GM12878 (cell line): Measurements from ENCODE around the gene SUPT6H. TPM values are rescaled to one million over a fixed set of nuclear protein-coding genes. Genes with fewer than 3 reads are reported as not detected.
A peak's percentile ranks its signal among the peaks of the same experiment; 100 is the strongest.

ENCODE experiments used
- BACH1 ChIP-seq: fragments of 450-650 bp; IDR thresholded peaks from 2 replicates; pipeline ENCODE4 v1.6.1; 2017; ENCODE audit warnings: mild to moderate bottlenecking, borderline replicate concordance
- CBX3 ChIP-seq: fragments of 200-600 bp; sonication (generic); IDR thresholded peaks from 2 replicates; pipeline ENCODE4 v1.6.1; 2016; ENCODE audit warnings: low read depth, borderline replicate concordance
- CTCF ChIP-seq, 3 experiments: IDR thresholded peaks in 2 of 3; conservative IDR thresholded peaks in 1 of 3; 2 replicates each; pipeline ENCODE4 v1.5.1; 2011; ENCODE audit warnings: low read depth in 3 of 3, low read length in 3 of 3, mild to moderate bottlenecking in 3 of 3, control low read depth in 2 of 3, moderate library complexity in 2 of 3, inconsistent platforms in 1 of 3, mixed read lengths in 1 of 3; ENCODE audit not compliant: control insufficient read depth in 2 of 3, insufficient read depth in 1 of 3; ENCODE audit errors: extremely low read depth in 1 of 3
- EED ChIP-seq: sonication (generic); IDR thresholded peaks from 2 replicates; pipeline ENCODE4 v1.6.1; 2016; ENCODE audit warnings: antibody characterized with exemption, low read depth
- FOS ChIP-seq: IDR thresholded peaks from 3 replicates; pipeline ENCODE4 v1.6.1; 2011; ENCODE audit warnings: borderline replicate concordance; ENCODE audit not compliant: insufficient read length; ENCODE audit errors: extremely low read depth
- HSF1 ChIP-seq: fragments of 150-350 bp; IDR thresholded peaks from 2 replicates; pipeline ENCODE4 v1.6.1; 2014; ENCODE audit warnings: mild to moderate bottlenecking, low read depth, low read length
- IRF3 ChIP-seq: fragments of 450-650 bp; IDR thresholded peaks from 2 replicates; pipeline ENCODE4 v1.6.1; 2014; ENCODE audit warnings: mild to moderate bottlenecking
- KAT2A ChIP-seq: conservative IDR thresholded peaks from 2 replicates; pipeline ENCODE4 v1.6.1; 2011; ENCODE audit warnings: low read depth, low read length; ENCODE audit not compliant: control insufficient read depth
- KLF5 ChIP-seq: fragments of 450-650 bp; IDR thresholded peaks from 2 replicates; pipeline ENCODE4 v1.6.1; 2014; ENCODE audit warnings: mild to moderate bottlenecking; ENCODE audit not compliant: partially characterized antibody
- POLR2A ChIP-seq: IDR thresholded peaks from 2 replicates; pipeline ENCODE4 v1.6.1; 2011; ENCODE audit warnings: low read depth, mild to moderate bottlenecking, low read length
- POLR2AphosphoS5 ChIP-seq: IDR thresholded peaks from 2 replicates; pipeline ENCODE4 v1.6.1; 2011; ENCODE audit warnings: mild to moderate bottlenecking, low read length, inconsistent platforms
- SUPT20H ChIP-seq: IDR thresholded peaks from 2 replicates; pipeline ENCODE4 v1.6.1; 2011; ENCODE audit warnings: low read depth, mild to moderate bottlenecking, low read length, moderate library complexity, borderline replicate concordance; ENCODE audit not compliant: control insufficient read depth
- TCF12 ChIP-seq: IDR thresholded peaks from 2 replicates; pipeline ENCODE4 v1.6.1; 2011; ENCODE audit warnings: low read depth, mild to moderate bottlenecking, low read length
- polyA plus RNA-seq, 11 experiments: library from polyadenylated mRNA; depleted of rRNA in 4 of 11; unstranded in 6 of 11; stranded (reverse) in 5 of 11; fragments of >200 nt; fragmentation: Nextera tagmentation in 4 of 11; fragmentation: Illumina TruSeq in 1 of 11; extraction: Ambion mirVana in 4 of 11; extraction: Trizol in 1 of 11; gene quantifications; 1 replicate in 1 of 11; 2 replicates in 10 of 11; pipeline versions ENCODE4 v1.2.1 to v1.2.3, GENCODE V29; 2011 to 2016; ENCODE audit warnings: inconsistent platforms in 2 of 11, missing spikeins in 2 of 11, low read depth in 1 of 11
- total RNA-seq, 4 experiments: library from RNA; depleted of rRNA in 3 of 4; stranded (reverse); fragments of >200 nt in 3 of 4; fragmentation: Illumina TruSeq in 1 of 4; extraction: Trizol in 1 of 4; gene quantifications; 2 replicates each; pipeline versions ENCODE4 v1.2.1 to v1.2.3, GENCODE V29; 2013 to 2021
- TF ChIP-seq, protein P1 (sequence below): fragments of 450-650 bp; IDR thresholded peaks from 2 replicates; pipeline ENCODE4 v1.6.1; 2017; ENCODE audit warnings: mild to moderate bottlenecking, moderate library complexity
- TF ChIP-seq, protein P2 (sequence below): fragments of 450-650 bp; IDR thresholded peaks from 2 replicates; pipeline ENCODE4 v1.6.1; 2016; ENCODE audit warnings: mild to moderate bottlenecking, moderate library complexity, borderline replicate concordance

The SUPT6H gene
- total and polyA plus RNA-seq, 10 of the 15 experiments (the other 5 are each of a cell fraction or from before 2014, with no cell fraction given) = 1.7 to 58.8 (median 37.7) TPM

GRCh38 chr17:28725660-28726225 is 63.7 kb downstream of the SUPT6H start (continued):
- peak; percentile 47; the same call in 1 of the 2 replicates for TF ChIP-seq EED
- 0 out of 2 replicates have a peak, but pooled peaks have one; percentile 38 for TF ChIP-seq TCF12
- peak; percentile 56; the same call in 1 of the 2 replicates for TF ChIP-seq BACH1
- no peak for TF ChIP-seq KLF5
- peak; percentile 81 for TF ChIP-seq POLR2A
- no peak for TF ChIP-seq KAT2A
- TF ChIP-seq, protein P1, sequence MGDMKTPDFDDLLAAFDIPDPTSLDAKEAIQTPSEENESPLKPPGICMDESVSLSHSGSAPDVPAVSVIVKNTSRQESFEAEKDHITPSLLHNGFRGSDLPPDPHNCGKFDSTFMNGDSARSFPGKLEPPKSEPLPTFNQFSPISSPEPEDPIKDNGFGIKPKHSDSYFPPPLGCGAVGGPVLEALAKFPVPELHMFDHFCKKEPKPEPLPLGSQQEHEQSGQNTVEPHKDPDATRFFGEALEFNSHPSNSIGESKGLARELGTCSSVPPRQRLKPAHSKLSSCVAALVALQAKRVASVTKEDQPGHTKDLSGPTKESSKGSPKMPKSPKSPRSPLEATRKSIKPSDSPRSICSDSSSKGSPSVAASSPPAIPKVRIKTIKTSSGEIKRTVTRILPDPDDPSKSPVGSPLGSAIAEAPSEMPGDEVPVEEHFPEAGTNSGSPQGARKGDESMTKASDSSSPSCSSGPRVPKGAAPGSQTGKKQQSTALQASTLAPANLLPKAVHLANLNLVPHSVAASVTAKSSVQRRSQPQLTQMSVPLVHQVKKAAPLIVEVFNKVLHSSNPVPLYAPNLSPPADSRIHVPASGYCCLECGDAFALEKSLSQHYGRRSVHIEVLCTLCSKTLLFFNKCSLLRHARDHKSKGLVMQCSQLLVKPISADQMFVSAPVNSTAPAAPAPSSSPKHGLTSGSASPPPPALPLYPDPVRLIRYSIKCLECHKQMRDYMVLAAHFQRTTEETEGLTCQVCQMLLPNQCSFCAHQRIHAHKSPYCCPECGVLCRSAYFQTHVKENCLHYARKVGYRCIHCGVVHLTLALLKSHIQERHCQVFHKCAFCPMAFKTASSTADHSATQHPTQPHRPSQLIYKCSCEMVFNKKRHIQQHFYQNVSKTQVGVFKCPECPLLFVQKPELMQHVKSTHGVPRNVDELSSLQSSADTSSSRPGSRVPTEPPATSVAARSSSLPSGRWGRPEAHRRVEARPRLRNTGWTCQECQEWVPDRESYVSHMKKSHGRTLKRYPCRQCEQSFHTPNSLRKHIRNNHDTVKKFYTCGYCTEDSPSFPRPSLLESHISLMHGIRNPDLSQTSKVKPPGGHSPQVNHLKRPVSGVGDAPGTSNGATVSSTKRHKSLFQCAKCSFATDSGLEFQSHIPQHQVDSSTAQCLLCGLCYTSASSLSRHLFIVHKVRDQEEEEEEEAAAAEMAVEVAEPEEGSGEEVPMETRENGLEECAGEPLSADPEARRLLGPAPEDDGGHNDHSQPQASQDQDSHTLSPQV = no peak
- TF ChIP-seq FOS = no peak
- no peak for TF ChIP-seq CBX3
- TF ChIP-seq, protein P2, sequence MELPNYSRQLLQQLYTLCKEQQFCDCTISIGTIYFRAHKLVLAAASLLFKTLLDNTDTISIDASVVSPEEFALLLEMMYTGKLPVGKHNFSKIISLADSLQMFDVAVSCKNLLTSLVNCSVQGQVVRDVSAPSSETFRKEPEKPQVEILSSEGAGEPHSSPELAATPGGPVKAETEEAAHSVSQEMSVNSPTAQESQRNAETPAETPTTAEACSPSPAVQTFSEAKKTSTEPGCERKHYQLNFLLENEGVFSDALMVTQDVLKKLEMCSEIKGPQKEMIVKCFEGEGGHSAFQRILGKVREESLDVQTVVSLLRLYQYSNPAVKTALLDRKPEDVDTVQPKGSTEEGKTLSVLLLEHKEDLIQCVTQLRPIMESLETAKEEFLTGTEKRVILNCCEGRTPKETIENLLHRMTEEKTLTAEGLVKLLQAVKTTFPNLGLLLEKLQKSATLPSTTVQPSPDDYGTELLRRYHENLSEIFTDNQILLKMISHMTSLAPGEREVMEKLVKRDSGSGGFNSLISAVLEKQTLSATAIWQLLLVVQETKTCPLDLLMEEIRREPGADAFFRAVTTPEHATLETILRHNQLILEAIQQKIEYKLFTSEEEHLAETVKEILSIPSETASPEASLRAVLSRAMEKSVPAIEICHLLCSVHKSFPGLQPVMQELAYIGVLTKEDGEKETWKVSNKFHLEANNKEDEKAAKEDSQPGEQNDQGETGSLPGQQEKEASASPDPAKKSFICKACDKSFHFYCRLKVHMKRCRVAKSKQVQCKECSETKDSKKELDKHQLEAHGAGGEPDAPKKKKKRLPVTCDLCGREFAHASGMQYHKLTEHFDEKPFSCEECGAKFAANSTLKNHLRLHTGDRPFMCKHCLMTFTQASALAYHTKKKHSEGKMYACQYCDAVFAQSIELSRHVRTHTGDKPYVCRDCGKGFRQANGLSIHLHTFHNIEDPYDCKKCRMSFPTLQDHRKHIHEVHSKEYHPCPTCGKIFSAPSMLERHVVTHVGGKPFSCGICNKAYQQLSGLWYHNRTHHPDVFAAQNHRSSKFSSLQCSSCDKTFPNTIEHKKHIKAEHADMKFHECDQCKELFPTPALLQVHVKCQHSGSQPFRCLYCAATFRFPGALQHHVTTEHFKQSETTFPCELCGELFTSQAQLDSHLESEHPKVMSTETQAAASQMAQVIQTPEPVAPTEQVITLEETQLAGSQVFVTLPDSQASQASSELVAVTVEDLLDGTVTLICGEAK = no peak
- peak; percentile 12; the same call in 1 of the 2 replicates for TF ChIP-seq POLR2AphosphoS5
- no peak for TF ChIP-seq SUPT20H
- TF ChIP-seq CTCF (IDR thresholded peaks at IDR 0.05 in 2 of 3, conservative IDR thresholded peaks at IDR 0.05 in 1 of 3; ENCODE audit: control insufficient read depth in 2 of 3, extremely low read depth in 1 of 3, insufficient read depth in 1 of 3, low read depth in 3 of 3, low read length in 3 of 3) = no peak
- TF ChIP-seq HSF1 = no peak
- TF ChIP-seq IRF3 = no peak
